DND-41 (cell line): ENCODE results near the gene ILDR2.

Source experiments
- ATAC-seq: fragments of 200-7000 bp; cut with Tn5 transposase; 3 replicates; pipeline ENCODE4 v1.9.1; 2021; ENCODE audit warnings: low read depth; ENCODE audit not compliant: insufficient read depth
- DNase-seq: peaks from one replicate; pipeline ENCODE4 v3.0.0-alpha.2; 2020
- H2AFZ ChIP-seq: 2 replicates; pipeline ENCODE4 v1.6.0; 2012; ENCODE audit warnings: low read depth, low read length
- H3K27ac ChIP-seq: 2 replicates; pipeline ENCODE4 v1.5.1; 2012; ENCODE audit warnings: low read length, inconsistent platforms
- H3K27me3 ChIP-seq: fragments of 200-600 bp; sonication (generic); 2 replicates; pipeline ENCODE4 v1.6.0; 2012; ENCODE audit warnings: low read length, mild to moderate bottlenecking, inconsistent platforms; ENCODE audit not compliant: insufficient read depth, poor library complexity
- H3K36me3 ChIP-seq: 2 replicates; pipeline ENCODE4 v1.5.1; 2012; ENCODE audit warnings: low read length, inconsistent platforms; ENCODE audit not compliant: insufficient read depth
- H3K4me1 ChIP-seq: 2 replicates; pipeline ENCODE4 v1.5.1; 2012; ENCODE audit warnings: mild to moderate bottlenecking, low read length; ENCODE audit not compliant: insufficient read depth
- H3K4me2 ChIP-seq: 2 replicates; pipeline ENCODE4 v1.6.0; 2012; ENCODE audit warnings: mild to moderate bottlenecking, moderate library complexity, low read length, inconsistent platforms; ENCODE audit not compliant: insufficient read depth
- H3K4me3 ChIP-seq, 2 experiments: fragments of 200-600 bp in 1 of 2; shearing (Covaris generic) in 1 of 2; 2 replicates each; pipeline ENCODE4 v1.5.1; 2012 to 2016; ENCODE audit warnings: inconsistent platforms in 2 of 2, low read length in 2 of 2, mild to moderate bottlenecking in 2 of 2, low read depth in 1 of 2, moderate library complexity in 1 of 2
- H3K79me2 ChIP-seq: 2 replicates; pipeline ENCODE4 v1.6.0; 2012; ENCODE audit warnings: low read length, inconsistent platforms; ENCODE audit not compliant: insufficient read depth
- H3K9ac ChIP-seq: 2 replicates; pipeline ENCODE4 v1.6.0; 2012; ENCODE audit warnings: low read depth, mild to moderate bottlenecking, inconsistent platforms, low read length, moderate library complexity
- H3K9me3 ChIP-seq: 2 replicates; pipeline ENCODE4 v1.5.1; 2012; ENCODE audit warnings: low read length, moderate library complexity, mild to moderate bottlenecking, inconsistent platforms; ENCODE audit not compliant: insufficient read depth, severe bottlenecking
- H4K20me1 ChIP-seq: 2 replicates; pipeline ENCODE4 v1.6.0; 2012; ENCODE audit warnings: low read length; ENCODE audit not compliant: insufficient read depth
- EZH2 ChIP-seq: IDR thresholded peaks from 3 replicates; pipeline ENCODE4 v1.6.1; 2012; ENCODE audit warnings: borderline replicate concordance, low read depth, mild to moderate bottlenecking, moderate library complexity, low read length, inconsistent platforms; ENCODE audit not compliant: severe bottlenecking
- TF ChIP-seq, protein P1 (sequence below): IDR thresholded peaks from 2 replicates; pipeline ENCODE4 v1.5.1; 2012; ENCODE audit warnings: borderline replicate concordance, low read length, moderate library complexity, mild to moderate bottlenecking; ENCODE audit not compliant: poor library complexity, severe bottlenecking; ENCODE audit errors: extremely low read depth

ILDR2 gene

DNA sequence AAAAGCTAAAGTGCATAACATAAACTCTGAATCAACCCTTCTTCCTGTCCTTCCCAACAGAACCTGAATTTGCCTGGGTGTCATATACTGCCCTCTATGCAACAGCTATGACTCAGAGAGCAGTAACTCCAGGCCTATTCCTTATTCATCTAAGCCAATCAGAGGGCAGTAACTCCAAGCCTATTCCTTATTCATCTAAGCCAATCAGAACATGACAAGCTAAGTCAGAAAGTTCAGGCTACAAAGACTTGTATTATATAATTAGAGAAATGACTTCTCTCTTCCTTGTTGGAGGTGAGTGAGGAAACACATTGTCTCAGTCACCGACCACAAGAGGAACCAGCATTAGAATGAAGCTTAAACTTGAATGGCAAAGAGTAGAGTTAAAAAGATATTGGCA is 73.1 kb downstream of the ILDR2 start:
- DNase-seq = no peak
- Histone ChIP-seq H3K9me3 (peaks cover 7% of the 10 kb centered on the region), H3K27me3 (no peaks in the 10 kb centered on the region), H4K20me1 (no peaks in the 10 kb centered on the region), H3K79me2 (no peaks in the 10 kb centered on the region), H3K36me3 (no peaks in the 10 kb centered on the region), H2AFZ (no peak overlapping the region), H3K9ac (no peak overlapping the region), H3K4me3 (no peak overlapping the region), H3K4me2 (no peak overlapping the region), H3K4me1 (no peaks in the 10 kb centered on the region), H3K27ac (no peak overlapping the region)
- no peak for ATAC-seq
- TF ChIP-seq, protein P1, sequence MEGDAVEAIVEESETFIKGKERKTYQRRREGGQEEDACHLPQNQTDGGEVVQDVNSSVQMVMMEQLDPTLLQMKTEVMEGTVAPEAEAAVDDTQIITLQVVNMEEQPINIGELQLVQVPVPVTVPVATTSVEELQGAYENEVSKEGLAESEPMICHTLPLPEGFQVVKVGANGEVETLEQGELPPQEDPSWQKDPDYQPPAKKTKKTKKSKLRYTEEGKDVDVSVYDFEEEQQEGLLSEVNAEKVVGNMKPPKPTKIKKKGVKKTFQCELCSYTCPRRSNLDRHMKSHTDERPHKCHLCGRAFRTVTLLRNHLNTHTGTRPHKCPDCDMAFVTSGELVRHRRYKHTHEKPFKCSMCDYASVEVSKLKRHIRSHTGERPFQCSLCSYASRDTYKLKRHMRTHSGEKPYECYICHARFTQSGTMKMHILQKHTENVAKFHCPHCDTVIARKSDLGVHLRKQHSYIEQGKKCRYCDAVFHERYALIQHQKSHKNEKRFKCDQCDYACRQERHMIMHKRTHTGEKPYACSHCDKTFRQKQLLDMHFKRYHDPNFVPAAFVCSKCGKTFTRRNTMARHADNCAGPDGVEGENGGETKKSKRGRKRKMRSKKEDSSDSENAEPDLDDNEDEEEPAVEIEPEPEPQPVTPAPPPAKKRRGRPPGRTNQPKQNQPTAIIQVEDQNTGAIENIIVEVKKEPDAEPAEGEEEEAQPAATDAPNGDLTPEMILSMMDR = no peak
- TF ChIP-seq EZH2 = no peak

GRCh38 chr1:166900987-166901386 is 74.4 kb downstream of the ILDR2 start:
- Histone ChIP-seq H2AFZ (no peak overlapping the region), H3K4me2 (no peak overlapping the region), H3K9me3 (peaks cover 11% of the 10 kb centered on the region), H3K27ac (no peak overlapping the region), H3K79me2 (no peaks in the 10 kb centered on the region), H3K4me1 (no peaks in the 10 kb centered on the region), H3K4me3 (no peak overlapping the region), H4K20me1 (no peaks in the 10 kb centered on the region), H3K36me3 (no peaks in the 10 kb centered on the region), H3K9ac (no peak overlapping the region), H3K27me3 (no peaks in the 10 kb centered on the region)
- TF ChIP-seq, protein P1 = no peak
- TF ChIP-seq EZH2 = no peak
- ATAC-seq = no peak
- DNase-seq = no peak

DNA sequence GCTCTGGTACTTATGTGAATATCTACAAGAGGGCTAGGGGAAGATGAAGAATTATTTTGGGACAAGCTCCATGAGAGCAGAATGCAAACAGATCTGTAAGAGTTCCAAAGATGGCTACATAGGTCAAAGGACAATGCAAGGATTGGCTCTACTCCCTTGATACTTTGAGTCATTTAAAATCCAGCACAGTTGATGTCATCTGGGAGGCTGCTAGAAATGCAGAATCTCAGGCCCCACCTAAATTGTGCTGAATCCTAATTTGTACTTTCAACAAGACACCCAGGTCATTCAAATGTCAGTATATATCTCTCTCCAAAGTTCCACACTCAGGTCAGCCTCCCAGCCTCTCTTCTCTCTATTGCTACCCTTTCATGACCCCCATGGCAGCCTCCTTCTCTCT is 75.6 kb downstream of the ILDR2 start:
- no peak overlapping the region for H3K9ac ChIP-seq
- H3K4me2 ChIP-seq = no peak overlapping the region
- no peaks in the 10 kb centered on the region for H3K79me2 ChIP-seq
- no peaks in the 10 kb centered on the region for H3K4me1 ChIP-seq
- no peaks in the 10 kb centered on the region for H3K36me3 ChIP-seq
- H3K9me3 ChIP-seq = peaks cover 11% of the 10 kb centered on the region
- ATAC-seq (no peak), DNase-seq (no peak)
- no peak overlapping the region for H3K4me3 ChIP-seq
- no peaks in the 10 kb centered on the region for H3K27me3 ChIP-seq
- TF ChIP-seq, protein P1 = no peak
- TF ChIP-seq EZH2 = no peak
- no peak overlapping the region for H2AFZ ChIP-seq
- no peak overlapping the region for H3K27ac ChIP-seq
- H4K20me1 ChIP-seq = no peaks in the 10 kb centered on the region

DNA sequence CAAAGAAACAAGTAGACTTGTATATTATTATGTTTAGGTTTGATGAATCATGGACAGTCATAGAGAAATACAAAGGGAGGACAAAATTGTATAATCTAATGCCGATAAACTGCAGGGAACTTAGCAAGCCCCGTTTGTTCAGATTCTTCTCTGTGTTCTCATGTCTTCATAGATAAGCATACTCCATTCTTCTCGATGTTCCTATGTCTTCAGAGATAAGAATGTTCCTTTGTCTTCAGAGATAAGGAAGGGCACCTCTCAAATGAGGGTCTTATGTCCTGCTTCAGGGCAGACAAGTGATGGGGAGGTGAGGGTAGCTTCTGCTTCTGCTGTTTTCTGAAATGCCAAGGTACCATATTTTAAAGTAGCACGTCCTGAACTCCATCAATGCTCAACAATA is 79.6 kb downstream of the ILDR2 start:
- Histone ChIP-seq H3K9ac (no peak overlapping the region), H2AFZ (no peak overlapping the region), H4K20me1 (no peaks in the 10 kb centered on the region), H3K4me2 (no peak overlapping the region), H3K27ac (no peak overlapping the region), H3K9me3 (peaks cover 11% of the 10 kb centered on the region), H3K27me3 (no peaks in the 10 kb centered on the region), H3K79me2 (no peaks in the 10 kb centered on the region), H3K36me3 (no peaks in the 10 kb centered on the region), H3K4me3 (no peak overlapping the region), H3K4me1 (no peaks in the 10 kb centered on the region)
- TF ChIP-seq, protein P1 = no peak
- no peak for TF ChIP-seq EZH2
- ATAC-seq = no peak
- no peak for DNase-seq
